ENCODE results near the gene UPF2. TPM values are rescaled to one million over a fixed set of nuclear protein-coding genes. Genes with fewer than 3 reads are reported as not detected.

Gene UPF2
- total and polyA plus RNA-seq, 10 of the 15 experiments (the other 5 are each of a cell fraction or from before 2014, with no cell fraction given), result 21.0 to 44.4 (median 25.9) TPM

- TF ChIP-seq SPI1 (IDR thresholded peaks at IDR 0.05; ENCODE audit: borderline replicate concordance, insufficient read depth, low read depth, low read length) (peak; percentile 12; the same call in 1 of the 2 replicates), FOXK2 (IDR thresholded peaks at IDR 0.05) (no peak), TCF3 (IDR thresholded peaks at IDR 0.05; ENCODE audit: borderline replicate concordance, insufficient read depth, low read depth, low read length) (no peak), CBX5 (IDR thresholded peaks at IDR 0.05; ENCODE audit: low read depth) (no peak), SUPT20H (IDR thresholded peaks at IDR 0.05; ENCODE audit: borderline replicate concordance, control insufficient read depth, low read depth, low read length) (no peak), ZBED1 (IDR thresholded peaks at IDR 0.05; ENCODE audit: borderline replicate concordance) (no peak), CHD2 (IDR thresholded peaks at IDR 0.05; ENCODE audit: borderline replicate concordance, low read depth, low read length) (no peak), WRNIP1 (IDR thresholded peaks at IDR 0.05; ENCODE audit: borderline replicate concordance, low read depth, low read length) (no peak), PAX8 (IDR thresholded peaks at IDR 0.05) (no peak), ZNF384 (IDR thresholded peaks at IDR 0.05; ENCODE audit: borderline replicate concordance, low read depth, low read length) (no peak), POLR2AphosphoS5 (IDR thresholded peaks at IDR 0.05; ENCODE audit: low read length) (peak; percentile 94), RBBP5 (conservative IDR thresholded peaks at IDR 0.05) (no peak), E2F4 (IDR thresholded peaks at IDR 0.05; ENCODE audit: low read depth, low read length) (no peak), ZZZ3 (IDR thresholded peaks at IDR 0.05; ENCODE audit: control insufficient read depth, insufficient read length, low read depth) (no peak), PRDM15 (CRISPR knock-in tag; IDR thresholded peaks at IDR 0.05) (no peak), EZH2 (IDR thresholded peaks at IDR 0.05; ENCODE audit: borderline replicate concordance, control insufficient read depth, low read depth, low read length) (no peak), POLR2AphosphoS2 (IDR thresholded peaks at IDR 0.05; ENCODE audit: low read depth, low read length) (no peak)
- TF ChIP-seq, protein P1, sequence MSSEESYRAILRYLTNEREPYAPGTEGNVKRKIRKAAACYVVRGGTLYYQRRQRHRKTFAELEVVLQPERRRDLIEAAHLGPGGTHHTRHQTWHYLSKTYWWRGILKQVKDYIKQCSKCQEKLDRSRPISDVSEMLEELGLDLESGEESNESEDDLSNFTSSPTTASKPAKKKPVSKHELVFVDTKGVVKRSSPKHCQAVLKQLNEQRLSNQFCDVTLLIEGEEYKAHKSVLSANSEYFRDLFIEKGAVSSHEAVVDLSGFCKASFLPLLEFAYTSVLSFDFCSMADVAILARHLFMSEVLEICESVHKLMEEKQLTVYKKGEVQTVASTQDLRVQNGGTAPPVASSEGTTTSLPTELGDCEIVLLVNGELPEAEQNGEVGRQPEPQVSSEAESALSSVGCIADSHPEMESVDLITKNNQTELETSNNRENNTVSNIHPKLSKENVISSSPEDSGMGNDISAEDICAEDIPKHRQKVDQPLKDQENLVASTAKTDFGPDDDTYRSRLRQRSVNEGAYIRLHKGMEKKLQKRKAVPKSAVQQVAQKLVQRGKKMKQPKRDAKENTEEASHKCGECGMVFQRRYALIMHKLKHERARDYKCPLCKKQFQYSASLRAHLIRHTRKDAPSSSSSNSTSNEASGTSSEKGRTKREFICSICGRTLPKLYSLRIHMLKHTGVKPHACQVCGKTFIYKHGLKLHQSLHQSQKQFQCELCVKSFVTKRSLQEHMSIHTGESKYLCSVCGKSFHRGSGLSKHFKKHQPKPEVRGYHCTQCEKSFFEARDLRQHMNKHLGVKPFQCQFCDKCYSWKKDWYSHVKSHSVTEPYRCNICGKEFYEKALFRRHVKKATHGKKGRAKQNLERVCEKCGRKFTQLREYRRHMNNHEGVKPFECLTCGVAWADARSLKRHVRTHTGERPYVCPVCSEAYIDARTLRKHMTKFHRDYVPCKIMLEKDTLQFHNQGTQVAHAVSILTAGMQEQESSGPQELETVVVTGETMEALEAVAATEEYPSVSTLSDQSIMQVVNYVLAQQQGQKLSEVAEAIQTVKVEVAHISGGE (CRISPR knock-in tag; IDR thresholded peaks at IDR 0.05), result no peak
These were observed 722 bp downstream of the UPF2 start (continued) for GRCh38 chr10:12041766-12042408.

Measured in GM12878 (cell line).